ENCODE measurements around the gene PSMD14. TPM values are rescaled to one million over a fixed set of nuclear protein-coding genes. Genes with fewer than 3 reads are reported as not detected.

Gene PSMD14
- total and polyA plus RNA-seq, 8 donors, result 36.7 to 64.3 (median 40.9) TPM

DNA sequence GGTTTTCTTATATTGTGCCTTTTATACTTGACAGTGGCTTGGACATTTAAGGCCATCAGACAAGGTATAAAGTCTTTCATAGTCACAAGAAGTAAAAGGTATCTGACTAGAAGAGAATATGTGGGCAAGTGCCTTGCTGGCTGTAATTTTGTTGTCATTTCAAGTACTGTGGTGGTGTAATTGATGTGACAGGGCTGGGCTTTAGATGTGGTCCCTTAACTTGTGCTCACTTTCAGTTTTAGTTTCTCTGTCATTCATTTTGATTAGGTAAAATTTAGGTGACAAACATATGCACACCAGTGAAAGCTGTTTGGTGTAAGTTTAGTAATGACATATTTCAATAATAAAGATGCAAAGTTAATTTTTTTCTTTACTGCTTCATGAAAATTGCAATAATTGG is 76.6 kb downstream of the PSMD14 start:
- DNase-seq, result no peak
- Histone ChIP-seq H3K4me3 (no peak overlapping the region), H3K27ac (no peak overlapping the region), H3K27me3 (no peaks in the 10 kb centered on the region), H3K36me3 (peaks cover 0 to 8% of the 10 kb centered on the region in 2 donors), H3K9me3 (no peaks in the 10 kb centered on the region), H3K4me1 (no peaks in the 10 kb centered on the region)
- no peak for TF ChIP-seq CTCF (IDR thresholded peaks at IDR 0.05)
- intact Hi-C loops (cut with DNase I), result no loop called here
- no peak for ATAC-seq

GRCh38 chr2:161386228-161386824 is 78.1 kb downstream of the PSMD14 start:
- no peak overlapping the region for H3K27ac ChIP-seq
- H3K4me3 ChIP-seq, result no peak overlapping the region
- peaks cover 0 to 14% of the 10 kb centered on the region in 2 donors for H3K36me3 ChIP-seq
- DNase-seq, result no peak
- H3K27me3 ChIP-seq, result no peaks in the 10 kb centered on the region
- H3K9me3 ChIP-seq, result no peaks in the 10 kb centered on the region
- no peak for ATAC-seq
- TF ChIP-seq CTCF (IDR thresholded peaks at IDR 0.05), result no peak
- no peaks in the 10 kb centered on the region for H3K4me1 ChIP-seq
- intact Hi-C loops (cut with DNase I), result no loop called here

DNA sequence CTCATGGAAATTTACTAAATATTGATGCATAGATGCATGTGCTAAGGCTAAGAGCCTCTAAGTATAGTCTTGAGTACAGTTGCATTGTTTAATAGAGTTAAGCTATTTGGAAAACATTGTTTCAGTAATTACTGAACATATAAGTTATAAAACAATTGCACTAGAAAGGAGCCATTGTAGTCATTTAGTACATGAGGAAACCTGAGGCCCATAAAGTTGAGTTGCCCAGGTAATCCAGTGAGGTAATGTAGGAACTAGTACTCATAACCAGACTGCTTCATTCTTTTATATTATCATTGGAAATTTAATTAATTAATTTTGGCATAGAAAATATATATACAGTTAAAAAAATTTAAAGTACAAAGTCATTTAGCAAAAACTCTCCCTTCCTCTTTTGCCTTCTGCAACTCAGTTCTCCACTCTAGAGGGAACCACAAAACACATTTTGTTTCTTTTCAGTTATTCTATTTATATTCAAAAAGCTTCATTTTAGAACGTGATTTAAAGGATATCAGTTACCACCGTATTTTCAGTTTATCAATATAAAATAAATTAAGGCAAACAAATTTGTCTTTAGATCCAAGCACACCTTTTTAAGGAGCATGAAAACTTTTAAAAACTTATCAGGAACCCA is 80.0 kb downstream of the PSMD14 start:
- intact Hi-C loops (cut with DNase I), result no loop called here
- no peak for ATAC-seq
- no peak for DNase-seq
- no peaks in the 10 kb centered on the region for H3K9me3 ChIP-seq
- no peak overlapping the region for H3K4me3 ChIP-seq
- H3K36me3 ChIP-seq, result peaks cover 0 to 20% of the 10 kb centered on the region in 2 donors
- H3K27me3 ChIP-seq, result no peaks in the 10 kb centered on the region
- no peak overlapping the region for H3K27ac ChIP-seq
- TF ChIP-seq CTCF (IDR thresholded peaks at IDR 0.05), result no peak
- no peaks in the 10 kb centered on the region for H3K4me1 ChIP-seq

GRCh38 chr2:161391737-161392506 is 83.7 kb downstream of the PSMD14 start:
- TF ChIP-seq CTCF (IDR thresholded peaks at IDR 0.05), result no peak
- DNase-seq (no peak), ATAC-seq (no peak)
- H3K4me3 ChIP-seq, result no peak overlapping the region
- no peaks in the 10 kb centered on the region for H3K9me3 ChIP-seq
- H3K27ac ChIP-seq, result no peak overlapping the region
- peaks cover 0 to 40% of the 10 kb centered on the region in 2 donors for H3K36me3 ChIP-seq
- intact Hi-C loops (cut with DNase I), result no loop called here
- H3K4me1 ChIP-seq, result no peaks in the 10 kb centered on the region
- H3K27me3 ChIP-seq, result no peaks in the 10 kb centered on the region

GRCh38 chr2:161400076-161400475 is 91.9 kb downstream of the PSMD14 start:
- no peaks in the 10 kb centered on the region for H3K27me3 ChIP-seq
- H3K4me3 ChIP-seq, result no peak overlapping the region
- no peak overlapping the region for H3K27ac ChIP-seq
- H3K36me3 ChIP-seq, result peaks cover 0 to 72% of the 10 kb centered on the region in 2 donors
- no peaks in the 10 kb centered on the region for H3K4me1 ChIP-seq
- ATAC-seq (no peak), DNase-seq (no peak)
- H3K9me3 ChIP-seq, result no peaks in the 10 kb centered on the region
- intact Hi-C loops (cut with DNase I), result no loop called here
- no peak for TF ChIP-seq CTCF (IDR thresholded peaks at IDR 0.05)

All from left lung (tissue), 10 donors.